Measurements from ENCODE around the gene NTRK2.

NTRK2 gene

GRCh38 chr9:84851935-84852585, 182.5 kb downstream of the NTRK2 start:
- no peak for DNase-seq (ENCODE audit: low spot score)

DNA sequence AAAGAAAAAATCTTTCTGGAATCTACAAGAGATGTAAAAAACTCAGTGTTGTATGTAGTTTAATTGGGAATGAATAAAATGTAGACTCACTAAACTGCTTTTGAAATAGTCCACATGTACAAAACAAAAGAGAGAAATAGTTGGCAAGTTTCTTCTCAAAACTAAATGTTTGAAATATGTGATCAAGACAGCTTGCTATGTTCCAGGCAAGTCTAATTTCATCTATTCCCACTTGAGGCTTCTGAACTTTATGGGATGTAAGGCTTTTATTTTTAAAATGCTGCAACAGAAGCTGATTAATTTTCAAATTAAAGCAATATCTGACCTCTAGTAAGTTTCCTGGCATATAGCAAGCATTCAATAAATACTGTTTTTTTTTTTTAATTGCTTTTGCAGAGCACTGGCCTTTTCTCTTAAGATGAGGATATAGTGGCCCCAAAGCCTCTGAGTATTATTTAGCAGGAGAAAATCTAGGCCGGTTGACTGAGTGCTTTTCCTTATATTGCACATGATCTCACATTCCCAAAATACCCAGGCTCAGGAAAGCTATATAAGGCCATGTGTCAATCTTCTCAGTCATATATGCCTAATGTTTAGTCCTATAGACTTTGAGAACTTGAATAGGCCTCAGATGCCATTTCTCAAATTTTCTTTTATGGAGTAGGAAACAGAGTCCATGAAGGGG, 183.2 kb downstream of the NTRK2 start:
- DNase-seq (ENCODE audit: low spot score): no peak

DNA sequence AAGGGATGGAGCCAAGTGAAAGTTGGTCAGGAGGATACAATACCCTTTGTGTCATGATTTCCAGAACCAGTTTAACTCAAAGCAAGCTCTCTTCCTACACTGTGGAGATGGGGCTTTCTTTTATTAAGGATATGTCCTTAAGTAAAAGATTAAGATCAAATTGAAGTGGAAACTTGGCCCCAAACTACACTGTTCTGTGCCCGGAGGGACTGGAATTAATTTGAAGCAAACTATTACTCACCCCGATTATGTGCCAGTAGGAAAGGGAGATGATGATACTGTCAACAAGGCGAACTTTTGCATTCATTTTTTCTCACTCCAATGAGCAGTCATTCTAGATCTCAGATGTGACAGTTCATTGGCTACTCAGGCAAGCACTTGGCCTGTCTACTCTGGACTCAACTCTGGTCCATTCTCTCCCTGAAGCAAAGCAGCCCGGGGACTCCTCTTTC, 186.7 kb downstream of the NTRK2 start:
- DNase-seq (ENCODE audit: low spot score): no peak

GRCh38 chr9:84857211-84857610, 187.7 kb downstream of the NTRK2 start:
- DNase-seq (ENCODE audit: low spot score): no peak

- no peak for DNase-seq (ENCODE audit: low spot score)
Measured at GRCh38 chr9:84858364-84858763, 188.8 kb downstream of the NTRK2 start.

GRCh38 chr9:84860249-84861115, 191.0 kb downstream of the NTRK2 start:
- DNase-seq (ENCODE audit: low spot score): no peak

DNA sequence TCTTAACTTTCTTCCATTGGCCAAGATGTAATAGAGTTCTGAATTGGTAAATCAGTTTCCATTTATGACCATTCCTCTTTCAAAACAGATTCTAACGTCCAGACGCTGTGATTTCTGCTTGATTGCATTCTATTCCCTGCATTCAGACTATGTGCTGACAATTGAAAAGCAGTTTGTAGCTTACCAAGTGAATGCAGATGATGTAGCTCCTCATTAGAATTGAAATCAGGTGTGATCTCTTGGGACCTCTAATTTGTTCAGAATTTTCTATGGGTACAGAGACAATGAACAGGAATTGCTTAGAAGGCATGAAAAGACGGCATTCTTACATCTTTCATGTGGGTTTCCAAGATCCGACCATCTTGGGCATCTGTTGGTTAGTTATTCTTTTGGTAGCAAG, 191.9 kb downstream of the NTRK2 start:
- no peak for DNase-seq (ENCODE audit: low spot score)

- no peak for DNase-seq (ENCODE audit: low spot score)
Measured at GRCh38 chr9:84862308-84862707, 192.8 kb downstream of the NTRK2 start.

DNA sequence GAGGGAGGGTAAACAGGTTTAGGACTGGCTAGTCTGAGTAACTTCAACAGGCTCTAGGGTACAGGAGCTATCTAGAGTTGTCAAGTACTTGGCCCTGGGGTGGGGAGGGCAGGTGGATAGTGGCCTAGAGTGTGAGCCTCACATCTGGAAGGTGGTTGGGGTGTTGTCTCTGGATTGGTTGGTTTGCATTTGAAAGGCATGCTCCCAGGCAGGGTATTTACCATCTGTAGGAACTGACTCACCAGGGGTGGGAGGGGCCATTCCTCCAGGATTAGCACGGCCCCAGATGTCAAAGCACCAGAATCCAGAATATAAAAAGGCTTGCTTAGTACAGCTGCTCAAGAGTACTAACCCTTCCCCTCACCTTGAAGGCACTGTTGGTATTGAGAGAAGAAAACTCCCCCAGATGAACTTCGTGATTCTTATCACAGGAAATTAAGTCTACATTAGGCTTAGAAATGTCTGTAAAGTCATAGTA, 193.3 kb downstream of the NTRK2 start:
- no peak for DNase-seq (ENCODE audit: low spot score)

DNA sequence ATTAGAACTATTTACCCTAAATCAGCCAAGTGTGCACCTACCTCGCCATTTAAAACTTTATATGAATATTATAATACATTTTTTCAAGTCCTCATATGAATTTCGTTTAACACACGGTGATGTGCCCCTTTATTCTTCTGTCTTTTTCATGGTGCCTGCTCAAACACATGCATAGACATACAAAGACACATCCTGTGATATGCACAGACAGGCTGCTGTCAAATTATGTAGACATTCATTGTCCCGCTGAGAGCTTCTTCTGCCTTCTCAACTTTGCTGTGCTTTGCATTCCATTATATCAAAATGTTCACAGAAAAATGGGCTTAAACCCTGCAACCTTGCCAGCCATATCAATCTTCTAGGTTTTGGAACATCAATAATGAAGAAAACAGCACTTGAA, 193.8 kb downstream of the NTRK2 start:
- DNase-seq (ENCODE audit: low spot score): no peak

DNA sequence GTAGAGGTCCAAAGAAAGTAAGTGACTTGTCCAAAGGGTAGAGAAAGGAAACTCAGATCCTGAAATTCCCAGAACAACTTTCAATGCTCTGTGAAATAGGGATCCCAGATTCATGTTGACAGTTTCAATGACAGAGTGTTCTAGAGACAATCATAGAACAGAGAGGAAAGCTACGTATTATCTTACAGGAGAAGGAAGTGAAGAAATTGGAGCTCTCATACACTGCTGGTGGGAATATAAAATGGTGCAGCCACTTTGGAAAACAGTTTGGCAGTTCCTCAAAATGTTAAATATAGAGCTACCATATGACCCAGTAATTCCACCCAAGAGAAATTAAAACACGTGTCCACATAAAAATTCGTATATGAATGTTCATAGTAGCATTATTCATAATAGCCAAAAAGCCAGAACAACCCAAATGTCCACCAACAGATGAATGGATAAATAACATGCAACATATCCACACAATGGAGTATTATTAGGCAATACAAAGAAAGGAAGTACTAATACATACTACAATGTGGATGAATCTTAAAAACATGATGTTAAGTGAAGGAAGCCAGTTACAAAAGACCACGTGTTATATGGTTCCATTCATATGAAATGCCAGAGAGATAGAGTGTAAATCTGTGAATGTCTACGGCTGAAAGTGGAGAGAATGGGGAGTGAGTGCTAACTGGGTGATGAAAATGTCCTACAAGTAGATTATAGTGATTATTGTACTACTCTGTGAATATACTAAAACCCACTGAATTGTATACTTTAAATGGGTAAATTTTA, 197.1 kb downstream of the NTRK2 start:
- DNase-seq (ENCODE audit: low spot score): no peak

DNA sequence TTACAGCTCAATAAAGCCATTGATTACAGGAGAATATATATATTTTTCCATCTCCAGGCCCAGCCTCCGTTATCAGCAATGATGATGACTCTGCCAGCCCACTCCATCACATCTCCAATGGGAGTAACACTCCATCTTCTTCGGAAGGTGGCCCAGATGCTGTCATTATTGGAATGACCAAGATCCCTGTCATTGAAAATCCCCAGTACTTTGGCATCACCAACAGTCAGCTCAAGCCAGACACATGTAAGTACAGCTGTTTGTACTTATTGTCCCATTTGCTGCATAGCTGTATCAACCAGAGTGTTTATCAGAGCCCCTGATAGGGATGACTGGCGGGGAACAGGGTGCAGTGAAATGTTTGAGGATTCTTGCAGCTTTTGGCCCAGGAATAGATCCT, 197.7 kb downstream of the NTRK2 start:
- no peak for DNase-seq (ENCODE audit: low spot score)

GRCh38 chr9:84869091-84869490, 199.6 kb downstream of the NTRK2 start:
- DNase-seq (ENCODE audit: low spot score): no peak

DNA sequence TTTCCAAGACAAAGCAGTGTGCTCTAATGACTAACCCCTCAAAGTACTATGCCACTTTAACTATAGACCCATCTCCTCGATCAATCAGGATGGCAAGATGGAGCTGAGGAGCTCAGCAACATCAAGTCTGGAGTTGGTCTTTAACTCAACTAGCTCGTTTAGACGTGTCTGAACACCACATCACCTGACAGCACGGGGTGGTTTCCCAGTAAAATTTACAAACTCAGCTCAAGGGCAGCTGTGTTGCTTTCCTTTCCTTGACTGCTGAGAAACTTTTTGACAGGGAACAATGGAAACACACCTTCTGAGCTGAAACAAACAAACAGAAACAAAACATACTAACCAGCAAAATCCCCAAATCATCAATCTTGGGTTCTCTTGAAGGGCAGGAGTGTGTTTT, 202.5 kb downstream of the NTRK2 start:
- DNase-seq (ENCODE audit: low spot score): no peak

DNA sequence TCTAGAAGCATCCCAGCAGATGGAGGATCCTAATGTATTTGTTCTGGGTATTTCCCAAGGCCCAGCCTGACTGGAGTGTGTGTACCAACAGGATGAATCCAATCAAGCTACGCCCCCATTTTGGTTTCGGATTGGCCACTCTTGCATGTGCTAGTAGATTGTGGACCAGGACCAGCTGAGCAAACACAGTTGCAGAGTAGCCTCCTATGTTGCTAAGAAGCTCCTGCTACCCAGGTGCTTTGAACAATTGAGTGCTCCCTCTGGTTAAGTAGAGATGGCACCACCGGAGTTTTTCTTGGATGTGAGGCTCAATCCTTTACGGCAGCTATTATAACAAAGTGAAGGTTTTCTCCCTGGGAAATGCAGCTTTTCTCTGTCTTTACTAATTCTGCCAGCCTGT, 204.5 kb downstream of the NTRK2 start:
- no peak for DNase-seq (ENCODE audit: low spot score)

DNA sequence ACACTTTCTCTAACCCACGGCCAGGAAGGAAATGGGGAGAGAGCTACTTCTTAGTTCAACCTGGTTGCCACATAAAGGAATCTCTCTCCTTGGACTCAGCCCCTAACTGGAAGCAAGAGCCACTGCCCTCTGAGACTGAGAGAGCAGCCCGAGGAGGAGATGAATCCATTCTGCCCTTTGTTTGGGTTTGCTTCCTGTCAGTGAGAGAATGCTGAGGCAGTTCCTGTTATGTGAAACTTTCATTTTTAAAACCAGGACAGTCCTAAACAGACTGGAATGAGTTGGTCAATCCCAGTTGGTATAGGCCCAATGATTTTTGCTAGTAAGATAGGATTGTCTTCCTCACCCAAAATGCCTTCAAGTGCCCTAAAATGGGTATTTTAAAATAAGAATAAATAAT, 205.1 kb downstream of the NTRK2 start:
- DNase-seq (ENCODE audit: low spot score): no peak

DNA sequence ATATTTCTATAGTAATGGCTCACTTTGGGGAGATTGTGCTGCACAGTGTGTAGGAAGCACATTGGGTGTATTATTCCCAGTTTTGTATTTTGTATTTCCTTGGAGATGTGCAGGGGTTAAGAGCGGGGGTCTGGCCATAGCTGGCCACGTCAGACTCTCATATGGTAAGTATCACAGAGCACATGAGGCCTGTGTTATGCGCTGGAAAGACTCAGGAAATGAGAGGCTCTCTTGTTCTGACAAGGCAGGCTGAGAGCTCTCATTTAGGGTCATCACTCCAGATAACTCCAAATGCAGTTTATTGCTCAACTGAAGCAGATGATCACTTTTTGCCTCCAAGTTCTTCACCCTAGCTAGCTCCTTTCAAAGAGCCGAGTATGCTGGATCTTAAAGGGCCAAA, 205.7 kb downstream of the NTRK2 start:
- DNase-seq (ENCODE audit: low spot score): no peak

DNA sequence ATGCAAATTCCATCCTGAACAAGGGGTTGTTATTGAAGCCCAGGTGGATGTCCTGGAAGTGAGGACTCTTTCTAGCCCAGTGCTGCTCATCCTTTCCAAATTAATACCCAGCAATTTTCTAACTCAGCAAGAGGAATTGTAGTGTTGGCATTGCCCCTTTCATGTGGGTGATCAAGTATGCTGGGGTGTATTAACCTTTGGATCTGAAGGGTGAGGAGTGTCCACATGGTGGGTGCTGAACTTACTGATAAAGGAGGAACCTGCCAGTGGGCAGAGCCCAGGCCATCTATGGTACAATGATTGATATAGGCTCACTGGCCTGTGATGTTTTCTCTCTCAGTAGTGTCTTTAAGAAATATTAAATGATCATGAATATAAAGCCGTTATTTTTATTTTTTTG, 210.1 kb downstream of the NTRK2 start:
- DNase-seq (ENCODE audit: low spot score): no peak

DNA sequence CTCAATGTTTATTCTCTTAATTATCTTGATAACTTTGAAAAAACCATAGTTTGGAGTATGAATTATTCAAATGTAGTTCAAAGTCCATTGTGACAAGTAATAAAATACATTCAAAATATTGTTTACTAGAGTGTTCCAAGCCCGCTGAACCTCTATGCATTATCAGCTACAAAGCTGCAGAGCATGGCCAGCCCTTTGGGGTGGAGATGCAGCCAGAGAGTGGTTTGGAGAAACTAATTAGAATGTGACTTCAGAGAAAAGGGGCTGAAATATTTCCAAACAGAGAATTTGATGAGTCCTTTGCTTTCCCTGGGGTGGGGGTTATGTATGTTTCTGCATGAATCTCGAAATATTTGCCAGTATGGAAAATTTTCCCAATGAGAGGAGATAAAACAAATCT, 211.3 kb downstream of the NTRK2 start:
- DNase-seq (ENCODE audit: low spot score): no peak

DNA sequence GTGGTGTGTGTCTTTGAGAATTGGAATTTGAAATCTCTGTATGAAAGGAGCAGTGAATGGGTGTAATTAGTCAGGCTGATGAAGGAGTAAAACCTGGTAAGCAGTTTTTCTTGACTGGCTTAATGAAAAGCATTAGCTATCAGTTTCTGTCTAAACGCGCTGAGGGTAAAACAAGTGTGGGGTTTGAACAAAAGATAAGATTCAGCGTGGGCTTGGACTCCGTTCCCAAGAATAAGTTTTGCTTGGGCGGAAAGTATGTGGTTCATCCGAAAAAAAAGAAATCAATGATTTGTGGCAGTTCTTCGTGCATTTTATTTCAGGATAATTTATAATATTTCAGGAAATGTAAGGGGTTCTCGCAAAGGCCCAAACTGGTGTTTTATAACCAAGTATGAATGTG, 217.3 kb downstream of the NTRK2 start:
- no peak for DNase-seq (ENCODE audit: low spot score)

- DNase-seq (ENCODE audit: low spot score): no peak
Measured at GRCh38 chr9:84891924-84892323, 222.4 kb downstream of the NTRK2 start.

All from D341Med (cell line).